ENCODE measurements around the gene FGG. TPM values are rescaled to one million over a fixed set of nuclear protein-coding genes. Genes with fewer than 3 reads are reported as not detected.

The FGG gene
- total and polyA plus RNA-seq, 2 donors (not counting 1 experiment from before 2014, with no cell fraction given): not detected

GRCh38 chr4:154616287-154616686, 3.8 kb upstream of the FGG start:
- no peak overlapping the region for H2AFZ ChIP-seq (ENCODE audit: low read length)
- H3K9me3 ChIP-seq (ENCODE audit: control insufficient read depth, insufficient read depth, low read depth, low read length): no peaks in the 10 kb centered on the region
- DNase-seq (ENCODE audit: low read depth in 2 of 2): no peak
- H3K27me3 ChIP-seq (ENCODE audit: control insufficient read depth, insufficient read depth, low read length): no peaks in the 10 kb centered on the region
- no peak overlapping the region for H3K9ac ChIP-seq (ENCODE audit: insufficient read depth, low read length)
- H3K36me3 ChIP-seq (ENCODE audit: control insufficient read depth, insufficient read depth, low read length): no peaks in the 10 kb centered on the region
- no peaks in the 10 kb centered on the region for H4K20me1 ChIP-seq (ENCODE audit: control insufficient read depth, extremely low read depth, insufficient read depth, low read length)
- no peaks in the 10 kb centered on the region for H3K79me2 ChIP-seq (ENCODE audit: control insufficient read depth, insufficient read depth, low read length)
- TF ChIP-seq, protein P1, sequence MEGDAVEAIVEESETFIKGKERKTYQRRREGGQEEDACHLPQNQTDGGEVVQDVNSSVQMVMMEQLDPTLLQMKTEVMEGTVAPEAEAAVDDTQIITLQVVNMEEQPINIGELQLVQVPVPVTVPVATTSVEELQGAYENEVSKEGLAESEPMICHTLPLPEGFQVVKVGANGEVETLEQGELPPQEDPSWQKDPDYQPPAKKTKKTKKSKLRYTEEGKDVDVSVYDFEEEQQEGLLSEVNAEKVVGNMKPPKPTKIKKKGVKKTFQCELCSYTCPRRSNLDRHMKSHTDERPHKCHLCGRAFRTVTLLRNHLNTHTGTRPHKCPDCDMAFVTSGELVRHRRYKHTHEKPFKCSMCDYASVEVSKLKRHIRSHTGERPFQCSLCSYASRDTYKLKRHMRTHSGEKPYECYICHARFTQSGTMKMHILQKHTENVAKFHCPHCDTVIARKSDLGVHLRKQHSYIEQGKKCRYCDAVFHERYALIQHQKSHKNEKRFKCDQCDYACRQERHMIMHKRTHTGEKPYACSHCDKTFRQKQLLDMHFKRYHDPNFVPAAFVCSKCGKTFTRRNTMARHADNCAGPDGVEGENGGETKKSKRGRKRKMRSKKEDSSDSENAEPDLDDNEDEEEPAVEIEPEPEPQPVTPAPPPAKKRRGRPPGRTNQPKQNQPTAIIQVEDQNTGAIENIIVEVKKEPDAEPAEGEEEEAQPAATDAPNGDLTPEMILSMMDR (conservative IDR thresholded peaks at IDR 0.05 in 1 of 2, IDR thresholded peaks at IDR 0.05 in 1 of 2; ENCODE audit: low read depth in 1 of 2, low read length in 2 of 2): no peak
- TF ChIP-seq EZH2 (IDR thresholded peaks at IDR 0.05; ENCODE audit: low read length, missing control alignments): no peak
- no peak overlapping the region for H3K27ac ChIP-seq (ENCODE audit: insufficient read depth, low read length)
- H3K4me1 ChIP-seq (ENCODE audit: control insufficient read depth, extremely low read depth, insufficient read depth, low read length): no peaks in the 10 kb centered on the region
- H3K4me3 ChIP-seq (replicated peaks in 1 of 4; ENCODE audit: control extremely low read depth in 1 of 4, insufficient read depth in 1 of 4, low read depth in 3 of 4, low read length in 4 of 4): no peak overlapping the region
- no peak overlapping the region for H3K4me2 ChIP-seq (ENCODE audit: extremely low read depth, insufficient read depth, low read length)

DNA sequence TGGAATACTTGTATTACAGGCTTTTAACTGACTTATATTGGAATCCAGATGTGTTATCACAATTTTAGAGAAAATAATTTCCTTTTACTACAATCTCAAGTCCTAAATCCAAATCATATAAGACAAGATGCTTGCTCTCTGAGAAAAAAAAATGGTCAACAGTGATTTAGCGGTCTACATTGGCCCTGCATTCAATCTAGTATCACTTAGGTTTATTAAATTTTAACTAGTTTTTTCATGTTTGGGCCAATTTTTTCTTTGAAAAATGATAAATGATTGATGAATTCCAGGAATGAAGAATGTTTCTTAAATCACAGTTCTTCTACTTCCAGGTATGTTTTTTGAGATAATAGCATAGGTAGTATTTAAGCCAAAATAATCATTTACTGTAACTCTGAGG, 2.8 kb upstream of the FGG start:
- Histone ChIP-seq H3K36me3 (ENCODE audit: control insufficient read depth, insufficient read depth, low read length) (no peaks in the 10 kb centered on the region), H3K27ac (ENCODE audit: insufficient read depth, low read length) (no peak overlapping the region), H2AFZ (ENCODE audit: low read length) (no peak overlapping the region), H3K4me2 (ENCODE audit: extremely low read depth, insufficient read depth, low read length) (no peak overlapping the region), H4K20me1 (ENCODE audit: control insufficient read depth, extremely low read depth, insufficient read depth, low read length) (no peaks in the 10 kb centered on the region), H3K9ac (ENCODE audit: insufficient read depth, low read length) (no peak overlapping the region), H3K79me2 (ENCODE audit: control insufficient read depth, insufficient read depth, low read length) (no peaks in the 10 kb centered on the region), H3K27me3 (ENCODE audit: control insufficient read depth, insufficient read depth, low read length) (no peaks in the 10 kb centered on the region), H3K4me3 (replicated peaks in 1 of 4; ENCODE audit: control extremely low read depth in 1 of 4, insufficient read depth in 1 of 4, low read depth in 3 of 4, low read length in 4 of 4) (no peak overlapping the region), H3K4me1 (ENCODE audit: control insufficient read depth, extremely low read depth, insufficient read depth, low read length) (no peaks in the 10 kb centered on the region), H3K9me3 (ENCODE audit: control insufficient read depth, insufficient read depth, low read depth, low read length) (no peaks in the 10 kb centered on the region)
- DNase-seq (ENCODE audit: low read depth in 2 of 2): no peak
- no peak for TF ChIP-seq EZH2 (IDR thresholded peaks at IDR 0.05; ENCODE audit: low read length, missing control alignments)
- TF ChIP-seq, protein P1 (conservative IDR thresholded peaks at IDR 0.05 in 1 of 2, IDR thresholded peaks at IDR 0.05 in 1 of 2; ENCODE audit: low read depth in 1 of 2, low read length in 2 of 2): no peak

DNA sequence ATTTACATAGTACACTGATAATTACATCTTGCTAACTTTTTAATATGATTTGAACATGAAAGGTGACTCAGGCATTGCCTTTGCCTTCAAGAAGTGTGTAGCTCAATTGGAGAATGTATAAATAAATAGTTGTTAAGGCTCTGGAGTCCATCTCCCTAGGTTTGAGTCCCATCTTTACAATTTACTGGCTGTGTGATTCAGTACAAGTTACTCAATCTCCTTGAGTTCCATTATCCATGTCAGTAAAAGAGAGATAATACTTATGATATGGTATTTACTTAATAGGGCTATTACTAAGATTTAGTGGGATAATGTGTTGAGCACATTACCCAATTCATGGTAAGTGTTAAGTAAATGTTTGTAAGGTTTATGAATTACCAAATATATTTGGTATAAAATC, 1.9 kb upstream of the FGG start:
- no peak overlapping the region for H2AFZ ChIP-seq (ENCODE audit: low read length)
- TF ChIP-seq, protein P1 (conservative IDR thresholded peaks at IDR 0.05 in 1 of 2, IDR thresholded peaks at IDR 0.05 in 1 of 2; ENCODE audit: low read depth in 1 of 2, low read length in 2 of 2): no peak
- TF ChIP-seq EZH2 (IDR thresholded peaks at IDR 0.05; ENCODE audit: low read length, missing control alignments): no peak
- H3K79me2 ChIP-seq (ENCODE audit: control insufficient read depth, insufficient read depth, low read length): no peaks in the 10 kb centered on the region
- no peaks in the 10 kb centered on the region for H3K9me3 ChIP-seq (ENCODE audit: control insufficient read depth, insufficient read depth, low read depth, low read length)
- no peak overlapping the region for H3K27ac ChIP-seq (ENCODE audit: insufficient read depth, low read length)
- H3K9ac ChIP-seq (ENCODE audit: insufficient read depth, low read length): no peak overlapping the region
- no peak overlapping the region for H3K4me2 ChIP-seq (ENCODE audit: extremely low read depth, insufficient read depth, low read length)
- no peaks in the 10 kb centered on the region for H3K4me1 ChIP-seq (ENCODE audit: control insufficient read depth, extremely low read depth, insufficient read depth, low read length)
- no peaks in the 10 kb centered on the region for H3K36me3 ChIP-seq (ENCODE audit: control insufficient read depth, insufficient read depth, low read length)
- H3K4me3 ChIP-seq (replicated peaks in 1 of 4; ENCODE audit: control extremely low read depth in 1 of 4, insufficient read depth in 1 of 4, low read depth in 3 of 4, low read length in 4 of 4): no peak overlapping the region
- no peaks in the 10 kb centered on the region for H4K20me1 ChIP-seq (ENCODE audit: control insufficient read depth, extremely low read depth, insufficient read depth, low read length)
- DNase-seq (ENCODE audit: low read depth in 2 of 2): no peak
- no peaks in the 10 kb centered on the region for H3K27me3 ChIP-seq (ENCODE audit: control insufficient read depth, insufficient read depth, low read length)

Measured in fibroblast of lung (primary cell).